Right renal pelvis (tissue), 4 donors: ENCODE data around the gene GUCY2D. TPM values are rescaled to one million over a fixed set of nuclear protein-coding genes. Genes with fewer than 3 reads are reported as not detected.
"Not testable (repeated sequence)": the region's sequence is repeated elsewhere in the genome, so short reads cannot be mapped to it uniquely, and the experiment has no call there.

ENCODE experiments used
- DNase-seq, 4 donors: peaks; one replicate each; pipeline ENCODE4 v3.0.0-alpha.2; 2013; ENCODE audit warnings: low read depth in 4 of 4, low spot score in 3 of 4, missing footprints in 1 of 4
- polyA plus RNA-seq, 4 donors: library from polyadenylated mRNA; unstranded; fragments of 120-200 nt; gene quantifications; one replicate each; pipeline ENCODE4 v1.2.1, GENCODE V29; 2013; ENCODE audit not compliant: insufficient read length in 4 of 4

The GUCY2D gene
- polyA plus RNA-seq: under 1 TPM in 3 of 4 donors, not detected in 1; 0.35 to 0.56 (median 0.37) TPM

DNA sequence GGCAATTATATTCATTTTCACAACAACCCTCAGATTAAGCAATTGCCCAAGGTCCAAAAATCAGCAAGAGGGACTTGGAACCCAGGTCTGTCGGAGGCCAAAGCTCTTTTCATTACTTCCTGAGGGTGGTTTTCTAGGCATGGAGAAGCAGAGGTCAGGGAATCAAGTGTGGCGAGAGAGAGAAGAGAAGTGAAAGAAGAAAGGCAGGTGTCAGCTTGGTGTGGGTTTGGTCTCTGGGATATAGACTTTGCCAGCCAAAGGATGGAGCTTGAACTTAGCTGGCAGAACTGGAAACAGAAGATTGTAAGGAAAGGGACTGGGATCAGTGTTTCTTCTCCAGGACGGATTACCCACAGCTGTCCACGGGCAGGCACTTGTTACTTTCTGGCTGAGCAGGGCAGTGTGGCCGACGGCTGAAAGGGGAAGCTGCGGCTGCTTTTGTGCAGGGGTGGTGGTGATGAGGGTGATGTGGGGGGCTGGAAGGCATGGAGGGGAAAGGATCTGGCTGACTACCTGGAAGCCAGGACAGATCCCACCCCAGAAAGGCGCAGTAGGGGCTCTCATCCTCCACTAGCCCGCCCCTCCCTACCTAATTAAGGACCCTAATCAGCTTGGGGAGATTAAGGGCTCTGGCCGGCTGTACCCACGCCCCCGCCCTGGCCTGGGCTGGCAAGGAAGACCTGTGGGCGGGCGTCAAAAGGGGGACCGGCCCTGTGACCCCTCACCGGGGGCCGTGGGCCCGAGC, at the start of gene GUCY2D:
Gene GUCY2D, plus strand, starts transcription at position 640 of the 745 bp plus-strand sequence. CDS start 433 bp downstream, outside the sequence.
- no peak for DNase-seq

DNA sequence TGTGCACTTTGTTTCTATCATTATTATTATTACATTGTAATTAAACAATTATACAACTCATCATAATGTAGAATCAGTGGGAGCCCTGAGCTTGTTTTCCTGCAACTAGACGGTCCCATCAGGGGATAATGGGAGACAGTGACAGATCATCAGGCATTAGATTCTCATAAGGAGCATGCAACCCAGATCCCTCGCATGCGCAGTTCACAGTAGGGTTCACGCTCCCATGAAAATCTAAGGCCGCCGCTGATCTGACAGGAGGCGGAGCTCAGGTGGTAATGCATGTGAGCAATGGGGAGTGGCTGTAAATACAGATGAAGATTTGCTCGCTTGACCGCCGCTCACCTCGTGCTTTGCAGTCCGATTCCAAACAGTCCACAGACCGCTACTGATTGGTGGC, 49.1 kb upstream of the GUCY2D start:
- DNase-seq: not testable (repeated sequence)

DNA sequence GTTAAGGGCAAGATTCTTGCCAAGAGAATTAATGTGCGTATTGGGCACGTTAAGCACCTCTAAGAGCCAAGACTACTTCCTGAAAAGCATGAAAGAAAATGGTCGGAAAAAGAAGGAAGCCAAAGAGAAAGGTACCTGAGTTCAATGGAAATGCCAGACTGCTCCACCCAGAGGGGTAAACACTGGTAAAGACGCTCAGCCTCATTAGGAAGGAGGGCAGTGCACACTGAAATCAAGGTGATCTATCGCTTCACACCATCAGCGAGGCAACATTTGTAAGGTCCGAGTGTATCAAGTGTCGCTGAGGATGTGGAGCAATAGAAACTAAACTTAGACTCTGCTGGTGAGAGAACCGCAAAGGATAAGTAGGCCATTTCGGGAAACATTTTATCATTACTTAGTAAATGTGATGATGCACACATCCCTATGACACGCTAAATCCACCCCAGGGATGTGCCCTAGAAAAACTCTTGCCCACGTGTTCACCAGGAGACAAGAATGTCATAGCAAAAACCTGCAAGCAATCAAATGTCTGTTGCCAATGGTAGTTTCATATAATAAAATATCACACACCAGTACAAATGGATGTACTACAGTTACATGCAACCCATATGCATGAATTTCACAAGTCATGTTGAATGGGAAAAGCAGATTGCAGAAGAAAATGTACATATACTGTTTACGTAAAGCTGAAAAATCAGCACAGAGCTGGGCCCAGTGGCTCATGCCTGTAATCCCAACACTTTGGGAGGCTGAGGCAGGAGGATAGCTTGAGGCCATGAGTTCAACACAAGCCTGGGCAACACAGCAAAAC, 46.8 kb upstream of the GUCY2D start:
- DNase-seq: no peak

DNA sequence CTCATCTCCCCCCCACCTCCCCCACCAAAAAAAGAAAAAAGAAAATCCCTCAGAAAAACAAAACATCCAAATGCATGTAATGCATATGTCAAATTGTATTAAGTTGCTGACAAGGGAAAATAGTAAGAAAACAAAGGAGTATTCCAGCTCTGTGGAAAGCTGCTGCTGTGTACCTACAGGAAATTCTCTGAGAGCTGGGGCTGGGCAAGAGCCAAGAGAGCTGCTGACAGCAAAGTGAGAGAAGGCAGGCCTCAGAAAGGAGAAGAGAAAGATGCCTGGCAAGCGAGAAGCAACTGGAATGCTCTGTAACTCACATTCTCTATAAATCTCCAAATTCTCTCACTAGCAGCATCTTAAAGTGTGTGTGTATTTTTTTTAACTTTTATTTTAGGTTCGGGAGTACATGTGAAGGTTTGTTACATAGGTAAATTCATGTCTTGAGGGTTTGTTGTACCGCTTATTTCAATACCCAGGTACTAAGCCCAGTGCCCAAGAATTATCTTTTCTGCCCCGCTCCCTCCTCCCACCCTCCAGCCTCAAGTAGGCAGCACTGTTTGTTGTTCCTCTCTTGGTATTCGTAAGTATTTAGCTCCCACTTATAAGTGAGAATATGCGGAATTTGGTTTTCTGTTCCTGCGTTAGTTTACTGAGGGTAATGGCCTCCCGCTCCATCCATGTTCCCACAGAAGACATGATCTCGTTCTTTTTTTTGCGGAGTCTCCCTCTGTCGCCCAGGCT, 46.0 kb upstream of the GUCY2D start:
- peak in 2 of 4 donors; percentile 5 to 15 for DNase-seq

DNA sequence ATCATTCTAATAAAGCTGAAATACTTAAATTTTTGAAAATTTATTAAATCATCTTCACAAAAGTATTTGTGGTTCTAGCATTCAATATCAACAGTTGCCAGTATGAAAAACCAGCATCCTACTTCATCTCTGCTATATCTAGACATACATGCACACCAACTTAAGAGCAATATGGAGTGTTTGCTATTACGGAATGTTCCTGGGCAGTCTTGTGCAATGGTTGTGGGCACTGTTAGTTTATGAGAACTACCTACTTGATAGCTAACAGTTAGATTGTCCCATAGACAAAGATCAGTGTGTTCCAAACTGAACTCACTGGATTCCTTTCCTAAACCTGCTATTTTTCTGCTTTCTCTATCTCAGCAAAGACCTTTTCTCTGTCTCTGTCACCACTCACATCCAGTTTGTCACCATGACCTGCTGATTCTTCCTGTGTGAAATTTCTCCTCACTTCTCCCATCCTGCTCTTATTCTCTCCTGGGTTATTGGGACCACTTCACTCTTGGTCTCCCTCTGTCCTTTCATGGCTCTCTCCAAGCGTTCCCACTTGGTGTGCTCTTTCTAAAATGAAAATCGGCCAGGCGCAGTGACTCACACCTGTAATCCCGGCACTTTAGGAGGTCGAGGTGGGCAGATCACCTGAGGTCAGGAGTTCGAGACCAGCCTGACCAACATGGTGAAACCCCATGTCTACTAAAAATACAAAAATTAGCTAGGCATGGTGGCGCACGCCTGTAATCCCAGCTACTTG, 42.7 kb upstream of the GUCY2D start:
- DNase-seq: no peak

DNA sequence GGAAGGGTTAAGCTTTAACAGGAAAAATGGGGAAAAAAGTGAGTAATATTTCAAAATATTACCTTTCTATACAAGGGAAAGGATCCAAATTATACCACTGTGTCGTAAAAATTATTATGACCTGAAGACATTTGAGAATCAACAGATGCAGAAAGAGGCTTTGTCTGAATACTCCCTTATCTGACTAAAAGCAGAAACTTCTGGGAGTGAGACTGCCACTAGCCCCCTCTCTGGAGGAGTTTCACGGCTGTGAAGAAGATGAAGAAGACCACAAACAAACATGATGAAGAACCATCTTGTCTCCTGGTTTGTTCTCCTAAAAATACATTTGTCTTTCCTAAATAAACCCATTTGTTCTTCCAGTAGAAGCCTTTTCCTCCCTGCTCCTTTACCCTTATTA, 41.0 kb upstream of the GUCY2D start:
- no peak for DNase-seq

DNA sequence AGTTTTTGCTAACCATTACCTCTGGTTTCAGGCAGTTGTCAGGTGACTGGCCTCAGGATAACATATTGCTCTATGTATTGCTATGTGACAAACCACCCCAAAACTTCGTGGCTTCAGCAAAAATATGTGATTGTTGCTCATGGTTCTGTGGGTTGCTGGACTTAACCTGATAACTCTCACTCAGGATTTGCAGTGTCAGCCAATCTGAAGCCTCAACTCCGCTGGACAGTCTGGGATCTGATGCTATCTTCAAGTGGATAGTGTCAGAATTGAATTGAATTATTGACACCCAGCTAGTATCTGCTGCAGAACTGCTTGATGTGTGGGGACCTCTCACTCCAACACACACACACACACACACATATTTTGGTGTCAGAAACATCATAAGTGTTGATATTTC, 34.7 kb upstream of the GUCY2D start:
- no peak for DNase-seq

DNA sequence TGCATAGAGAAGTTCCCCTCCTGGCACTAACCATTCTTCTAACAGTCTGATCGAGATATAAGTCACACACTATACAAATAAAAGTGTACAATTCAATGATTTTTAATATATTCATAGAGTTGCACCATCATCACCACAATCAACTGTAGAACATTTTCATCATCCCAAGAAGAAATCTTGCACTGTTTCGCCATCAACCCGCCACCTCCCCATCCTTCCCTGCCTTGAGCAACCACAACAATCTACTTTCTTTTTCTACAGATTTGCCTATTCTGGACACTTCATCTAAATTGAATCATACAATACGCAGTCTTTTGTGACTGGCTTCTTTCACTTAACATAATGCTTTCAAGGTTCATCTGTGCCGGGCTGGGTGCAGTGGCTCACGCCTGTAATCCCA, 33.0 kb upstream of the GUCY2D start:
- DNase-seq: no peak

DNA sequence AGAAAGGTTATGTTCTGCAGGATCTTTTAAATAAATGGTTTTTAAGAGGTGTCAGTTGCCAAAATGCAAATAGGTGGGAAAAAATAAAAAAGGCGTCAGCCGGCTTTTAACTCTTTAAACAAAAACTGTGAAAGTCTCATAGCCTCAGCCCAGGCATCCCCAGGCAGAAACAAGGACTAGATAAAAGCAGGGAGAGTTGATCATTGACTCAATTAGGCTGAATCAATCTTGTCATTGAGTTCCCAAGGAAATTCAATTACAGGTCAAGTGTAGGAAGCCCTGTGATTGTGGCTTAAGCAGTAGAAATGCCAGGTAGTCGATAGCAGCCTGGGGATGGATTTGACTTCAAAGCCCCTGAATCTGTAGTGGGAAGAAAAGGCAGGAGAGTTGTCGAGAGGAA, 30.8 kb upstream of the GUCY2D start:
- DNase-seq: no peak

DNA sequence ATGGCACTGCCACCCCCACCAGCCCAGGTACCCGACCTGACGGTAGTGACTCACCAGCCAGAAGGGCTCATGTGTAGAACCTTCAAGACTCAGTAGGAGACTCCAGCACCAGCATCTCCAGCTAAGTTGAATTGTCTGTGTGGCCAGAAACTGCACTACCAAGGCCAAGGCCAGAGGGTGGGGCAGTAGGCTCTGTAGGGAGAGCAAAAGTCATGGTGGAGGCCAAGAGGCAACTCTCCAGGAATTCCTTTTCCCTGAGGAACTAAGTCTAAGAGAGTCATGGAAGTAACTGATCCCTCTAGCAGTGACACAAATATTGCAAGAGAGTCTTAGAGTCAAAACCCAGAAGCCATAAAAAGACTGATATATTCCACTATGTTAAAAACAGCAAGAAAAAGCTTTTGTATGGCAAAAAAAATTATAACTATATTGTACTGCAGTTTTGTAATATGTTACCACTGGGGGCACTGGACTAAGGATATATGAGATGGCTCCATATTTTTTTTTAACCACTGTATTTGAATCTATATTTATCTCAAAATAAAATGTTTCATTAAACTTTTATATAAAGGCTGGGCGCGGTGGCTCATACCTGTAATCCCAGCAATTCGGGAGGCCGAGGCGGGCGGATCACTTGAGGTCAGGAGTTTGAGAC, 30.2 kb upstream of the GUCY2D start:
- DNase-seq: no peak

DNA sequence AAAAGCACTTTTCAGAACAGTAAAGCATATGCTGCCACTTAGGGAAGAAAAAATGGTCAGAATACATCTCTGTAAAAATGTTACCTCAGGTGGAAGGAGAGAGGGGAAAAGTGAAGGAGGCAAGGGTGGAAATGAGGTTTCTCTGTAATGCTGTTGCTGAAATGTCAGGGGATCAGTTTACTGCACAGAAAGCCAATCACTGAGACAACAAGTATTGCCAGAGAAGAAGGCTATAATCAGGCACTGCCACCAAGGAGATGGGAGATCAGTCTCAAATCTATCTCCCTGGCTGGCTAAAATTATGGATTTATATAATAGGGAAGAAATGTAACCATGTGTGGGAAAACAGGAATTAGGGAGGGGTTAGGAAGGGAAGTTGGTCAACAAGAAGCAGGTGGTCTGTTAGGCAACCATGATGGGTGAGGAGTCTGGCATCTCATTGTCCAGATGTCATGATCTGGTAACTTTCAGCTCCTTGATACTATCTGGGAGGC, 27.7 kb upstream of the GUCY2D start:
- DNase-seq: no peak

DNA sequence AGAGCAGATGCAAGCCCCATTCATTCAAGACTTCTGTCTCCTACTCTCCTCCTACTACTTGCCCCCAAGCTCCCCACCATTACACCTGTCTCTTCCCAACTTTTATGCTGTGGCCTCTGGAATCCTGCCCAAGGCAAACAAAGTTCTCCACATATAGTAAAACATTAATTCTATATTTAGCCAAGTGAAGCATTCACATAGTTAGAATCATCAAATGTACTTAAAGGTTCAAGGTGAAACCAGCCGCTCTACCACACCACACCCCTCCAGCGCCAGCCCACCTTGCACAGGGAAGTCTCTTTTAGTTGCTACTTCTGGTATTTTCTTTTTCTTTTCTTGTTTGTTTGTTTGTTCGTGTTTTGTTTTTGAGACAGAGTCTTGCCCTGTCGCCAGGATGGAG, 25.4 kb upstream of the GUCY2D start:
- DNase-seq: no peak

DNA sequence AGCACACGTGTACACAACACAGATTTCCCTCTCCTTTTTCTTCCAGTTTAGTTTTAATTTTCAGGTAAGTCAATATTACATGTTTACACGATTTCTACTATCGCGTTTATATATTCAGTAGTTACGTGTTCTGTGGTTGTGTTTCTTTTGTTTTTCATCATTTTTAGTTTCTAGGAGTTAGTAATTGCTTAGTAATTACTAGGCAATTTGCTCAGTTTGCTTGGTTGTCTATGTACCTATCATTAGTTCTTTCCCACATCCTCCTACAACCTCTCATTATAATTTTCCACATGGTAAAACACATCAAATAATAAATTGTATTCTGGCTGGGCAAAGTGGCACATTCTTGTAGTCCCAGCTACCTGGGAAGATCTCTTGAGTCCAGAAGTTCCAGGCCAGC, 24.6 kb upstream of the GUCY2D start:
- DNase-seq: no peak

DNA sequence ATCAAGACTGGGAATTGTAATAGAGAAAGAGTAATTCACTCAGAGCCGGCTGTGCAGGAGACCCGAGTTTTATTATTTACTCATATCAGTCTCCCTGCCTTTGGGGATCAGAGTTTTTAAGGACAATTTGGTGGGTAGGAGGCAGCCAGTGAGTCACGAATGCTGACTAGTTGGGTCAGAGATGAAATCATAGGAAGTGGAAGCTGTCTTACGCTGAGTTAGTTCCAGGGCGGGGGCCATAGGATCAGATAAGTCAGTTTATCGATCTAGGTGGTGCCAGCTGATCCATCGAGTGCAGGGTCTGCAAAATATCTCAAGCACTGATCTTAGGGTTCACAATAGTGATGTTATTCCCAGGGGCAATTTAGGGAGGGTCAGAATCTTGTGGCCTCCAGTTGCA, 20.2 kb upstream of the GUCY2D start:
- DNase-seq: no peak

DNA sequence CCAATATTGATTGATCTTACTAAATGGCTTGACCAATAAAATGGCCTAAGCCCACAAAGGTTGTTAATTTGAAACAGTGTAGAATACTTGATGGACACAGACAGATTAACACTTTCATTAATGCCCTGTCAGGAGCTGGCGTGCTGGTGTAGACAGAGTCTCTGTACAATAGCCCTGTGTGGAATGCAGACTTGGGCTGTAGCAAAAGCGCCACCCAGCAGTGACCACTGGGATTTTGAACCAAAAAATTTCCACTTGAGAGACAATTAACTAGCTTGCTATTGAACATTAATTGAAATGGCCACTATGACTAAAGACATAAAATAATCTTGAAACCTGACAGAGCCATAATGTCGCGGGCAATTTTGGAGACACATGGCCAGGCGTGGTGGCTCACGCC, 19.7 kb upstream of the GUCY2D start:
- no peak for DNase-seq

DNA sequence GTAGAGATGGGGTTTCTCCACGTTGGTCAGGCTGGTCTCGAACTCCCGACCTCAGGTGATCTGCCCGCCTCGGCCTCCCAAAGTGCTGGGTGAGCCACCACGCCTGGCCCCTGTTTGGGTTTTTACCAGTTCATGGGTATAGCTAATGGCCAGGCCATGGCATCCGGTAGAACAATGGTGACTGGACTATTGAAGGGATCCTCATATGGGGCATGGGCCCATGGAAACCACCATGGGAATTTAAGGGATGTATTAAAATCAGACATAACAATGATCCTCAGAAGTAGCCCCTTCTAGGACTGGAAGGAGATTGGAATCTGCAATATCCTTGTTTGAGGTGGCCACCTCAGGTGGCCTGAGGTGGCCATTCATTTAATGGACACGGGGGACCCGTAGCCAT, 17.5 kb upstream of the GUCY2D start:
- no peak for DNase-seq

DNA sequence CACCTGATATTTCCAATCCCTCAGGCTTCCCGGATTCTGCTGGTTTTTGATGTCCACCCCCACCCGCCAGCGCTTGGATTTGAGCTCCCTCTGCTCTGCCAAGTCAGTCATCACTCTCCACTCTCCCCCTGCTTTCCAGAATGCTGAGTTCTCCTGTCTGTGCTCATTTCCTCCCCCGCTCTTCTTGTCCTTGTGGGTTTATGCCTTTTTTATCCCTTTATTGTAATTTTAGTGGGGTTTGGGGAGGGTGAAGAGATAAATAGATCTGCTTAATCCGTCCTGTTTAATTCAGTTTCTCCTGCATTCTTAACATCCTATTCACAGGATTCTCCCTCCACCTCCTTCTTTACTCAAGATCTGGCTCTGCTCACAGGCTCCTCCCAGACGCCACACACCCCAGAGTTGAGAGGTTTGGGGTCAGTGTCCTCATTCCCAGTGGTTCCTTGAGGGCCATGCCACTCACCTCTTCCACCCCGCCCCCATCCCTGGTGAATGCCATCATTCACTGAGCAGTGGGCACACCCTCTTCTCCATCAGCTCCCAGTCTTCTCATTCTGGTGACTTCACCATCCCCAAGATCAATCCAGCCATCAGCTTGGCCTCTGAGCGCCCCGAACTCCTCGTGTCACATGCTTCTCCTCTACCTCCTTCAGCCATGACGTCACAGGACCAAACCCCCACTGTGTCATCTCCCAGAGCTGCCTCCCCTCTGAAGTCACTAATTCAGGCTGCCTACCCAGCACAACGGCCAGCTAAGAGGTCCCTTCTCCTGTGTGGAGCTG, 15.1 kb upstream of the GUCY2D start:
- no peak for DNase-seq

DNA sequence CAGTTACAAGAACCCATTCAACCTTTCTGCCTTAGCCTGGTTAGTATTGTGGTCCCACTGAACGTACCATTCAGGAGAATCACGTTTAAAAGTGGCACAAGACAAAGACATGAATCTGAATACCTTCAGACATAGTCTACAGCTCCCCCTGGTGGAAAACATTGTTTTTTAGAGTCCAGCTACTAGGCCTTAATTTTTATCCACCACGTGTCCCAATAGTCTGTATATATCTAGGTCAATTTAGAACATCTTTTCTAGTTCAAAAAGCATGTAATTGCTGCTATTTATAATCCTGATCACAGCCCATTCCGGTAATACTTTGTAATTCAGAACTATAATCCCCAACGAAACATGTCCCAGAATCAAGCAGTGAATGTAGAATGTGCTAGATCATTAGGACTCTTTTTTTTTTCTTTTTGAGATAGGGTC, 13.7 kb upstream of the GUCY2D start:
- peak; percentile 81 to 84 (median 83) for DNase-seq
